Neural cell (in vitro differentiated cells): Measurements from ENCODE around the gene GP5. TPM values are rescaled to one million over a fixed set of nuclear protein-coding genes. Genes with fewer than 3 reads are reported as not detected.

ENCODE experiments used
- H2AFZ ChIP-seq: fragments of 200-600, 300-800 bp; sonication (generic), shearing (Covaris generic); 2 replicates; pipeline ENCODE4 v1.6.0; 2014; ENCODE audit warnings: low read depth, mild to moderate bottlenecking, antibody characterized with exemption, low read length, moderate library complexity
- H3F3A ChIP-seq: fragments of 200-600 bp; shearing (Covaris generic); 2 replicates; pipeline ENCODE4 v1.6.1; 2016; ENCODE audit warnings: mild to moderate bottlenecking, moderate library complexity, mixed read lengths, antibody characterized with exemption, low read length; ENCODE audit not compliant: insufficient read depth, poor library complexity, severe bottlenecking
- H3K27ac ChIP-seq: fragments of 200-600, 300-800 bp; sonication (generic), shearing (Covaris generic); 2 replicates; pipeline ENCODE4 v1.5.1; 2014; ENCODE audit warnings: mild to moderate bottlenecking, low read length, moderate library complexity
- H3K27me3 ChIP-seq: fragments of 300-800, 200-600 bp; sonication (generic), shearing (Covaris generic); 2 replicates; pipeline ENCODE4 v1.6.0; 2014; ENCODE audit warnings: mild to moderate bottlenecking, low read depth, low read length, moderate library complexity; ENCODE audit not compliant: insufficient read depth
- H3K36me3 ChIP-seq: fragments of 300-800, 200-600 bp; sonication (generic), shearing (Covaris generic); 2 replicates; pipeline ENCODE4 v1.5.1; 2014; ENCODE audit warnings: mild to moderate bottlenecking, antibody characterized with exemption, low read length, moderate library complexity; ENCODE audit not compliant: insufficient read depth
- H3K4me2 ChIP-seq: fragments of 300-800, 200-600 bp; sonication (generic), shearing (Covaris generic); 2 replicates; pipeline ENCODE4 v1.6.0; 2014; ENCODE audit warnings: mild to moderate bottlenecking, low read length
- H3K4me3 ChIP-seq: fragments of 300-800, 200-600 bp; sonication (generic), shearing (Covaris generic); 2 replicates; pipeline ENCODE4 v1.5.1; 2014; ENCODE audit warnings: mild to moderate bottlenecking, low read length, moderate library complexity
- H3K79me2 ChIP-seq: fragments of 200-600 bp; shearing (Covaris generic); replicated peaks from 2 replicates; pipeline ENCODE4 v1.6.0; 2014; ENCODE audit warnings: mild to moderate bottlenecking, low read length, moderate library complexity; ENCODE audit not compliant: insufficient read depth
- H3K9ac ChIP-seq: fragments of 300-800, 200-600 bp; sonication (generic), shearing (Covaris generic); 2 replicates; pipeline ENCODE4 v1.6.1; 2016; ENCODE audit warnings: mild to moderate bottlenecking, low read length, mixed read lengths
- H3K9me2 ChIP-seq: fragments of 200-600 bp; shearing (Covaris generic); 2 replicates; pipeline ENCODE4 v1.6.1; 2016; ENCODE audit warnings: mild to moderate bottlenecking, low read length, mixed read lengths; ENCODE audit not compliant: insufficient read depth
- H3K9me3 ChIP-seq: fragments of 200-600, 300-800 bp; sonication (generic), shearing (Covaris generic); 2 replicates; pipeline ENCODE4 v1.6.1; 2016; ENCODE audit warnings: mild to moderate bottlenecking, mixed run types, low read length, moderate library complexity, mixed read lengths
- H4K20me1 ChIP-seq: fragments of 200-600 bp; shearing (Covaris generic); 2 replicates; pipeline ENCODE4 v1.6.1; 2016; ENCODE audit warnings: mild to moderate bottlenecking, mixed run types; ENCODE audit not compliant: insufficient read depth
- CTCF ChIP-seq: fragments of 450-650 bp; IDR thresholded peaks from 2 replicates; pipeline ENCODE4 v1.5.1; 2014; ENCODE audit warnings: antibody characterized with exemption, mild to moderate bottlenecking, moderate library complexity; ENCODE audit not compliant: poor library complexity, severe bottlenecking
- EP300 ChIP-seq: fragments of 450-650 bp; conservative IDR thresholded peaks from 2 replicates; pipeline ENCODE4 v1.6.1; 2014; ENCODE audit warnings: antibody characterized with exemption, mild to moderate bottlenecking, moderate library complexity; ENCODE audit not compliant: poor library complexity, severe bottlenecking
- EZH2 ChIP-seq: fragments of 200-600, 300-800 bp; shearing (Covaris generic), sonication (generic); IDR thresholded peaks from 2 replicates; pipeline ENCODE4 v1.6.1; 2014; ENCODE audit warnings: antibody characterized with exemption, low read length, borderline replicate concordance, mild to moderate bottlenecking; ENCODE audit not compliant: insufficient read depth, poor library complexity, severe bottlenecking
- MXI1 ChIP-seq: fragments of 450-650 bp; conservative IDR thresholded peaks from 2 replicates; pipeline ENCODE4 v1.6.1; 2014; ENCODE audit warnings: antibody characterized with exemption, mild to moderate bottlenecking; ENCODE audit not compliant: poor library complexity, severe bottlenecking
- POLR2AphosphoS5 ChIP-seq: IDR thresholded peaks from 2 replicates; pipeline ENCODE4 v1.6.1; 2012
- RAD21 ChIP-seq: fragments of 450-650 bp; conservative IDR thresholded peaks from 2 replicates; pipeline ENCODE4 v1.6.1; 2014; ENCODE audit warnings: antibody characterized with exemption, mild to moderate bottlenecking, moderate library complexity
- SMC3 ChIP-seq: fragments of 450-650 bp; conservative IDR thresholded peaks from 2 replicates; pipeline ENCODE4 v1.6.1; 2014; ENCODE audit warnings: antibody characterized with exemption, mild to moderate bottlenecking, moderate library complexity; ENCODE audit not compliant: poor library complexity
- TAF1 ChIP-seq: IDR thresholded peaks from 2 replicates; pipeline ENCODE4 v1.6.1; 2012; ENCODE audit warnings: low read depth
- polyA plus RNA-seq: library from polyadenylated mRNA; depleted of rRNA; stranded (reverse); fragments of >200 nt; gene quantifications from 2 replicates; pipeline ENCODE4 v1.2.3, GENCODE V29; 2014
- TF ChIP-seq, protein P1 (sequence below): IDR thresholded peaks from 2 replicates; pipeline ENCODE4 v1.6.1; 2012; ENCODE audit warnings: borderline replicate concordance

The GP5 gene
- polyA plus RNA-seq, 1 donor from 2014 or later, result 0.14 TPM

DNA sequence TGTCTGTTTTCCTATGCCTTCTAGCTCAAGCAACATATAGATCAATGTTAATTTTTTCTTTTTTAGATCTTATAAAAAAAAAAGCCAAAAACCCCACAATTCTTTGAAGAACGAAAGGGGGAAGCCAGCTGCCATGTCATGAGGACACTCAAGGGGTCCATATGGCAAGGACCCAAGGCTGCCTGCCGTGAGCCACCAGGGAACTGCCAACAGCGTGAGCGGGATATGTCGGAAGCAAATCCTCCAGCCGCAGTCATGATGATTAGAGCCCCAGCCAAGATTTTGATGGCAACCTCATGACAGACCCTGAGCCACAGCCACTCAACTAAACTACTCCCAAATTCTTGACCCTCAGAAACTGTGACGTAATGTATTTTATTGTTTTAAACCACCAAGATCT is 6.5 kb downstream of the GP5 start:
- H3K27ac ChIP-seq, result no peak overlapping the region
- H3K4me3 ChIP-seq, result no peak overlapping the region
- no peaks in the 10 kb centered on the region for H3K79me2 ChIP-seq
- H2AFZ ChIP-seq, result no peak overlapping the region
- H3F3A ChIP-seq, result no peaks in the 10 kb centered on the region
- no peaks in the 10 kb centered on the region for H4K20me1 ChIP-seq
- H3K36me3 ChIP-seq, result no peaks in the 10 kb centered on the region
- peaks cover 15% of the 10 kb centered on the region for H3K27me3 ChIP-seq
- no peak for TF ChIP-seq EP300
- no peak for TF ChIP-seq SMC3
- TF ChIP-seq TAF1, result no peak
- no peak for TF ChIP-seq EZH2
- no peak for TF ChIP-seq RAD21
- no peak for TF ChIP-seq CTCF
- no peak for TF ChIP-seq MXI1
- TF ChIP-seq POLR2AphosphoS5, result no peak
- TF ChIP-seq, protein P1, sequence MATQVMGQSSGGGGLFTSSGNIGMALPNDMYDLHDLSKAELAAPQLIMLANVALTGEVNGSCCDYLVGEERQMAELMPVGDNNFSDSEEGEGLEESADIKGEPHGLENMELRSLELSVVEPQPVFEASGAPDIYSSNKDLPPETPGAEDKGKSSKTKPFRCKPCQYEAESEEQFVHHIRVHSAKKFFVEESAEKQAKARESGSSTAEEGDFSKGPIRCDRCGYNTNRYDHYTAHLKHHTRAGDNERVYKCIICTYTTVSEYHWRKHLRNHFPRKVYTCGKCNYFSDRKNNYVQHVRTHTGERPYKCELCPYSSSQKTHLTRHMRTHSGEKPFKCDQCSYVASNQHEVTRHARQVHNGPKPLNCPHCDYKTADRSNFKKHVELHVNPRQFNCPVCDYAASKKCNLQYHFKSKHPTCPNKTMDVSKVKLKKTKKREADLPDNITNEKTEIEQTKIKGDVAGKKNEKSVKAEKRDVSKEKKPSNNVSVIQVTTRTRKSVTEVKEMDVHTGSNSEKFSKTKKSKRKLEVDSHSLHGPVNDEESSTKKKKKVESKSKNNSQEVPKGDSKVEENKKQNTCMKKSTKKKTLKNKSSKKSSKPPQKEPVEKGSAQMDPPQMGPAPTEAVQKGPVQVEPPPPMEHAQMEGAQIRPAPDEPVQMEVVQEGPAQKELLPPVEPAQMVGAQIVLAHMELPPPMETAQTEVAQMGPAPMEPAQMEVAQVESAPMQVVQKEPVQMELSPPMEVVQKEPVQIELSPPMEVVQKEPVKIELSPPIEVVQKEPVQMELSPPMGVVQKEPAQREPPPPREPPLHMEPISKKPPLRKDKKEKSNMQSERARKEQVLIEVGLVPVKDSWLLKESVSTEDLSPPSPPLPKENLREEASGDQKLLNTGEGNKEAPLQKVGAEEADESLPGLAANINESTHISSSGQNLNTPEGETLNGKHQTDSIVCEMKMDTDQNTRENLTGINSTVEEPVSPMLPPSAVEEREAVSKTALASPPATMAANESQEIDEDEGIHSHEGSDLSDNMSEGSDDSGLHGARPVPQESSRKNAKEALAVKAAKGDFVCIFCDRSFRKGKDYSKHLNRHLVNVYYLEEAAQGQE, result no peak
- peaks cover 11% of the 10 kb centered on the region for H3K9me3 ChIP-seq
- no peak overlapping the region for H3K4me2 ChIP-seq
- no peak overlapping the region for H3K9ac ChIP-seq
- no peaks in the 10 kb centered on the region for H3K9me2 ChIP-seq

GRCh38 chr3:194390835-194391234 is 8.2 kb downstream of the GP5 start:
- Histone ChIP-seq H2AFZ (no peak overlapping the region), H4K20me1 (no peaks in the 10 kb centered on the region), H3K9ac (no peak overlapping the region), H3K4me2 (no peak overlapping the region), H3K27ac (no peak overlapping the region), H3K36me3 (no peaks in the 10 kb centered on the region), H3K27me3 (no peaks in the 10 kb centered on the region), H3K9me3 (peaks cover 13% of the 10 kb centered on the region), H3K9me2 (no peaks in the 10 kb centered on the region), H3F3A (no peaks in the 10 kb centered on the region), H3K79me2 (no peaks in the 10 kb centered on the region), H3K4me3 (no peak overlapping the region)
- TF ChIP-seq CTCF (no peak), EP300 (no peak), RAD21 (no peak), SMC3 (no peak), MXI1 (no peak), EZH2 (no peak), TAF1 (no peak), POLR2AphosphoS5 (no peak)
- TF ChIP-seq, protein P1, result no peak
